ENCODE results near the gene MXRA8. TPM values are rescaled to one million over a fixed set of nuclear protein-coding genes. Genes with fewer than 3 reads are reported as not detected.

Gene MXRA8
- polyA plus RNA-seq, 2 of the 4 experiments (the other 2 are of a cell fraction): 0.12 to 0.22 TPM

DNA sequence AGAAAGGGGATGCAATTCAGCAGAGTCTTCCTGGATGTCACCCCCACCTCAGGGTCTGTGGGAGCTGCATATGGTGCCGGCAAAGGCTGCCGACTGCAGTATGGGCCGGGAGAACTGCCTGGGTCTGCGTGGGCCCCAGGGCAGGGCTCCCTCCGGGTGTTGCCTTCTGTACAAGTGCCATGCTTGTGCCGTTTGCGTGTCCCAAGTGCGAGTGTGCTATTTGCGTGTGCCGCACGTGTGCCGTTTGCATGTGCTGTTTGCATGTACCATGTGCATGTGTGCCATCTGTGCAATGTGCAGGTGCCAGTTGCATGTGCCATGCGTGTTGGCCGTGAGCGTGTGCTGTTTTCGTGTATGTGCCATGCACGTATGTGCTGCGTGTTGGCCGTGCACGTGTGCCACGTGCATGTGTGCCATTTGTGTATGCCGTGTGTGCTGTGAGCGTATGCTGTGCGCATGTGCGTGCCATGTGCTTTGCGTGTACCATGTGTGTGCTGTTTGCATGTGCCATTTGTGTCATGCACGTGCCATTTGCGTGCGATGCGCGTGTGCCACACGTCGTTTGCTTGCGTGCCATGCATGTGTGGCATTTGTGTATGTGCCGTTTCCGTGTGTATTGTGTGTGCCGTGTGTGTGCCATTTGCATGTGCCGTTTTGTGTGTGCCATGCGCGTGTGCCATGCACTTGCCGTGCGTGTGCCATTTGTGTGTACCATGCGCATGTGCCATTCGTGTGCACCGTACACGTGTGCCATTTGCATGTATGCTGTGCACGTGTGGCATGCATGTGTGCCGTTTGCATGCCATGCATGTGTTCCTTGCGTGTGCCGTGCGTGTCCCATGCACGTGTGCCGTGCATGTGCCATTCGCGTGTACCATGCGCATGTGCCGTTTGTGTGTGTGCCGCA lies 28.8 kb downstream of the MXRA8 start:
- TF ChIP-seq, protein P1, sequence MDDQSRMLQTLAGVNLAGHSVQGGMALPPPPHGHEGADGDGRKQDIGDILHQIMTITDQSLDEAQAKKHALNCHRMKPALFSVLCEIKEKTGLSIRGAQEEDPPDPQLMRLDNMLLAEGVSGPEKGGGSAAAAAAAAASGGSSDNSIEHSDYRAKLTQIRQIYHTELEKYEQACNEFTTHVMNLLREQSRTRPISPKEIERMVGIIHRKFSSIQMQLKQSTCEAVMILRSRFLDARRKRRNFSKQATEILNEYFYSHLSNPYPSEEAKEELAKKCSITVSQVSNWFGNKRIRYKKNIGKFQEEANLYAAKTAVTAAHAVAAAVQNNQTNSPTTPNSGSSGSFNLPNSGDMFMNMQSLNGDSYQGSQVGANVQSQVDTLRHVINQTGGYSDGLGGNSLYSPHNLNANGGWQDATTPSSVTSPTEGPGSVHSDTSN (IDR thresholded peaks at IDR 0.05): no peak
- no peak for TF ChIP-seq NR3C1 (IDR thresholded peaks at IDR 0.05)
- TF ChIP-seq JUNB (IDR thresholded peaks at IDR 0.05): no peak
- no peak for TF ChIP-seq KDM5A (IDR thresholded peaks at IDR 0.05)
- TF ChIP-seq RFX5 (IDR thresholded peaks at IDR 0.05): no peak
- no peak for TF ChIP-seq CHD4 (IDR thresholded peaks at IDR 0.05; ENCODE audit: borderline replicate concordance)
- WGBS (ENCODE audit: missing lambda C conversion rate): 94% methylated on average over 49 of the region's 58 CpGs
- no peak for DNase-seq (ENCODE audit: low read depth in 1 of 2, low spot score in 1 of 2)
- H3K4me2 ChIP-seq: no peak overlapping the region
- H3K27ac ChIP-seq: no peak overlapping the region
- H3K9me3 ChIP-seq: no peaks in the 10 kb centered on the region
- ChIA-PET POLR2A (no interaction called here), CTCF (interaction anchor here (1.2 to 1.4 kb wide), 2 partner anchors 15 to 40 kb away, joined by 3 to 8 read pairs; no protein-coding TSS in a partner anchor)
- peaks cover 18% of the 10 kb centered on the region; the same call in 2 of the 3 replicates for H3K4me1 ChIP-seq
- H3K4me3 ChIP-seq: no peak overlapping the region
- no peak for FAIRE-seq
- ATAC-seq: no peak

DNA sequence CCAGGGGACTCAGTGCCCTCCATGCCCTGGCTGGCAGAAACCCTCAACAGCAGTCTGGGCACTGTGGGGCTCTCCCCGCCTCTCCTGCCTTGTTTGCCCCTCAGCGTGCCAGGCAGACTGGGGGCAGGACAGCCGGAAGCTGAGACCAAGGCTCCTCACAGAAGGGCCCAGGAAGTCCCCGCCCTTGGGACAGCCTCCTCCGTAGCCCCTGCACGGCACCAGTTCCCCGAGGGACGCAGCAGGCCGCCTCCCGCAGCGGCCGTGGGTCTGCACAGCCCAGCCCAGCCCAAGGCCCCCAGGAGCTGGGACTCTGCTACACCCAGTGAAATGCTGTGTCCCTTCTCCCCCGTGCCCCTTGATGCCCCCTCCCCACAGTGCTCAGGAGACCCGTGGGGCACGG lies 30.1 kb downstream of the MXRA8 start:
- WGBS (ENCODE audit: missing lambda C conversion rate): no CpG with 5 or more reads among the region's 15 CpGs
- Histone ChIP-seq H3K9me3 (no peaks in the 10 kb centered on the region), H3K4me3 (no peak overlapping the region), H3K27ac (no peak overlapping the region), H3K4me2 (no peak overlapping the region), H3K4me1 (peaks cover 18% of the 10 kb centered on the region; the same call in 2 of the 3 replicates)
- FAIRE-seq (no peak), ATAC-seq (no peak), DNase-seq (ENCODE audit: low read depth in 1 of 2, low spot score in 1 of 2) (no peak)
- CTCF ChIA-PET: interaction anchor here (1.0 kb wide), 1 partner anchor 35 kb away, joined by 5 read pairs; no protein-coding TSS in a partner anchor
- POLR2A ChIA-PET: no interaction called here
- no peak for TF ChIP-seq CBX2 (IDR thresholded peaks at IDR 0.05; ENCODE audit: borderline replicate concordance, low read depth)
- TF ChIP-seq HOXB13 (CRISPR knock-in tag; IDR thresholded peaks at IDR 0.05; ENCODE audit: low read depth): no peak

DNA sequence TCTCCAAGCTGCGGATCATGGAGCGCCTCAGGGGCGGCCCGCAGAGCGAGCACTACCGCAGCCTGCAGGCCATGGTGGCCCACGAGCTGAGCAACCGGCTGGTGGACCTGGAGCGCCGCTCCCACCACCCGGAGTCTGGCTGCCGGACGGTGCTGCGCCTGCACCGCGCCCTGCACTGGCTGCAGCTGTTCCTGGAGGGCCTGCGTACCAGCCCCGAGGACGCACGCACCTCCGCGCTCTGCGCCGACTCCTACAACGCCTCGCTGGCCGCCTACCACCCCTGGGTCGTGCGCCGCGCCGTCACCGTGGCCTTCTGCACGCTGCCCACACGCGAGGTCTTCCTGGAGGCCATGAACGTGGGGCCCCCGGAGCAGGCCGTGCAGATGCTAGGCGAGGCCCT lies 31.1 kb downstream of the MXRA8 start:
- WGBS (ENCODE audit: missing lambda C conversion rate): no CpG with 5 or more reads among the region's 40 CpGs
- POLR2A ChIA-PET: no interaction called here
- peaks cover 18% of the 10 kb centered on the region; the same call in 2 of the 3 replicates for H3K4me1 ChIP-seq
- DNase-seq (ENCODE audit: low read depth in 1 of 2, low spot score in 1 of 2) (no peak), ATAC-seq (no peak), FAIRE-seq (no peak)
- H3K9me3 ChIP-seq: no peaks in the 10 kb centered on the region
- CTCF ChIA-PET: interaction anchor here (1.2 to 2.4 kb wide), 2 partner anchors 19 to 98 kb away, joined by 3 to 7 read pairs; no protein-coding TSS in a partner anchor
- no peak for TF ChIP-seq ZC3H11A (IDR thresholded peaks at IDR 0.05)
- no peak for TF ChIP-seq CHD4 (IDR thresholded peaks at IDR 0.05; ENCODE audit: borderline replicate concordance)
- TF ChIP-seq HEYL (CRISPR knock-in tag; IDR thresholded peaks at IDR 0.05): no peak
- no peak for TF ChIP-seq EHF (CRISPR knock-in tag; IDR thresholded peaks at IDR 0.05)
- TF ChIP-seq KDM5A (IDR thresholded peaks at IDR 0.05): no peak
- TF ChIP-seq HOXB13 (CRISPR knock-in tag; IDR thresholded peaks at IDR 0.05; ENCODE audit: low read depth): no peak
- TF ChIP-seq, protein P1 (IDR thresholded peaks at IDR 0.05): no peak
- TF ChIP-seq NPAS2 (CRISPR knock-in tag; IDR thresholded peaks at IDR 0.05; ENCODE audit: borderline replicate concordance): no peak
- no peak for TF ChIP-seq RCOR1 (IDR thresholded peaks at IDR 0.05; ENCODE audit: low read depth, low read length)
- TF ChIP-seq KDM1A (IDR thresholded peaks at IDR 0.05; ENCODE audit: low read depth): no peak
- TF ChIP-seq, protein P2, sequence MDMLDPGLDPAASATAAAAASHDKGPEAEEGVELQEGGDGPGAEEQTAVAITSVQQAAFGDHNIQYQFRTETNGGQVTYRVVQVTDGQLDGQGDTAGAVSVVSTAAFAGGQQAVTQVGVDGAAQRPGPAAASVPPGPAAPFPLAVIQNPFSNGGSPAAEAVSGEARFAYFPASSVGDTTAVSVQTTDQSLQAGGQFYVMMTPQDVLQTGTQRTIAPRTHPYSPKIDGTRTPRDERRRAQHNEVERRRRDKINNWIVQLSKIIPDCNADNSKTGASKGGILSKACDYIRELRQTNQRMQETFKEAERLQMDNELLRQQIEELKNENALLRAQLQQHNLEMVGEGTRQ (IDR thresholded peaks at IDR 0.05): no peak
- TF ChIP-seq EP300 (IDR thresholded peaks at IDR 0.05): no peak
- TF ChIP-seq JUN (IDR thresholded peaks at IDR 0.05): no peak
- no peak for TF ChIP-seq RNF2 (IDR thresholded peaks at IDR 0.05; ENCODE audit: borderline replicate concordance, low read depth)
- TF ChIP-seq CBX2 (IDR thresholded peaks at IDR 0.05; ENCODE audit: borderline replicate concordance, low read depth): no peak
- TF ChIP-seq NR3C1 (IDR thresholded peaks at IDR 0.05): no peak
- H3K4me3 ChIP-seq: no peak overlapping the region
- H3K27ac ChIP-seq: no peak overlapping the region
- H3K4me2 ChIP-seq: no peak overlapping the region
